ENCODE data around the gene DIS3L2. TPM values are rescaled to one million over a fixed set of nuclear protein-coding genes. Genes with fewer than 3 reads are reported as not detected.

The DIS3L2 gene
- total RNA-seq, 4 donors from 2014 or later, result 16.1 to 26.7 (median 22.0) TPM

GRCh38 chr2:232013701-232014353 is 52.3 kb downstream of the DIS3L2 start:
- no peak overlapping the region for H3K27ac ChIP-seq (replicated peaks in 1 of 4)
- H3K9me3 ChIP-seq, result no peaks in the 10 kb centered on the region
- no peak overlapping the region for H3K4me3 ChIP-seq
- WGBS, result 30% methylated on average over 3 of the region's 3 CpGs
- H3K36me3 ChIP-seq, result peaks cover 0 to 21% (median 4%) of the 10 kb centered on the region in 4 donors
- no peak for DNase-seq (ENCODE audit: extremely low spot score)
- intact Hi-C loops (cut with DNase I), result no loop called here
- TF ChIP-seq POLR2A (IDR thresholded peaks at IDR 0.05; ENCODE audit: low read depth) (no peak), CTCF (IDR thresholded peaks at IDR 0.05) (no peak), EP300 (IDR thresholded peaks at IDR 0.05) (no peak), POLR2AphosphoS5 (IDR thresholded peaks at IDR 0.05) (no peak)
- no peaks in the 10 kb centered on the region for H3K27me3 ChIP-seq
- peaks cover 9 to 17% (median 10%) of the 10 kb centered on the region in 4 donors for H3K4me1 ChIP-seq

GRCh38 chr2:232014681-232015080 is 53.2 kb downstream of the DIS3L2 start:
- no peaks in the 10 kb centered on the region for H3K9me3 ChIP-seq
- intact Hi-C loops (cut with DNase I), result no loop called here
- no peak for DNase-seq (ENCODE audit: extremely low spot score)
- no peak overlapping the region for H3K27ac ChIP-seq (replicated peaks in 1 of 4)
- WGBS, result 99% methylated on average over 4 of the region's 4 CpGs
- no peak overlapping the region for H3K4me3 ChIP-seq
- H3K36me3 ChIP-seq, result peaks cover 0 to 25% (median 4%) of the 10 kb centered on the region in 4 donors
- no peaks in the 10 kb centered on the region for H3K27me3 ChIP-seq
- TF ChIP-seq CTCF (IDR thresholded peaks at IDR 0.05) (no peak), POLR2AphosphoS5 (IDR thresholded peaks at IDR 0.05) (no peak)
- peaks cover 9 to 17% (median 10%) of the 10 kb centered on the region in 4 donors for H3K4me1 ChIP-seq

- no peak overlapping the region for H3K4me3 ChIP-seq
- no peaks in the 10 kb centered on the region for H3K27me3 ChIP-seq
- peaks cover 9 to 17% (median 10%) of the 10 kb centered on the region in 4 donors for H3K4me1 ChIP-seq
- no peaks in the 10 kb centered on the region for H3K9me3 ChIP-seq
- whole genome bisulfite sequencing, result 67% methylated on average over 4 of the region's 4 CpGs
- intact Hi-C loops (cut with DNase I), result no loop called here
- H3K36me3 ChIP-seq, result peaks cover 7 to 40% (median 8%) of the 10 kb centered on the region in 4 donors
- no peak for DNase-seq (ENCODE audit: extremely low spot score)
- H3K27ac ChIP-seq (replicated peaks in 1 of 4), result no peak overlapping the region
- TF ChIP-seq POLR2A (IDR thresholded peaks at IDR 0.05; ENCODE audit: low read depth), result no peak
- TF ChIP-seq POLR2AphosphoS5 (IDR thresholded peaks at IDR 0.05), result no peak
- no peak for TF ChIP-seq EP300 (IDR thresholded peaks at IDR 0.05)
- TF ChIP-seq CTCF (IDR thresholded peaks at IDR 0.05), result no peak
These were observed 56.7 kb downstream of the DIS3L2 start for GRCh38 chr2:232018181-232018580.

DNA sequence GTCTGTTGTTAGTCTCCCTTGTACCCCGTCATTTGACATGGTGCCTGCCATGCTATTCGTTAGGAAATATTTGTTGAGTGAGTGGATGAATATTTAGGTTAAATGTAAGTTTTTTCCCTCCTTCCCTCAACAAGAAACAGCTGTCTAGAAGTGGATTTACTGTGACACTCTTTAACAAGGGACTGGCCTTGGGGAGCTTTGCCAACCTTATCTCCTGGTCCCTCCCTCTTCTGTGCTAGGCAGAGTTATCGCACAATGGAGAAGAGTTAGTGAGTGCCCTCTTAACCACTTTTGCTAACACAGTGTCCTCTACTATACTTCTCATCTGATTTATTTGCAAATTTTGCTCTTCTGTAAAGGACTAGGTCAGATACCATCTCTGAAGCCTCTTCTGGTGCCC is 61.2 kb downstream of the DIS3L2 start:
- DNase-seq (ENCODE audit: extremely low spot score), result no peak
- no peak overlapping the region for H3K4me3 ChIP-seq
- H3K36me3 ChIP-seq, result peaks cover 16 to 57% (median 21%) of the 10 kb centered on the region in 4 donors
- no peaks in the 10 kb centered on the region for H3K27me3 ChIP-seq
- no peak overlapping the region for H3K27ac ChIP-seq (replicated peaks in 1 of 4)
- H3K9me3 ChIP-seq, result no peaks in the 10 kb centered on the region
- TF ChIP-seq EP300 (IDR thresholded peaks at IDR 0.05), result no peak
- TF ChIP-seq POLR2A (IDR thresholded peaks at IDR 0.05; ENCODE audit: low read depth), result no peak
- no peak for TF ChIP-seq CTCF (IDR thresholded peaks at IDR 0.05)
- TF ChIP-seq POLR2AphosphoS5 (IDR thresholded peaks at IDR 0.05), result no peak
- intact Hi-C loops (cut with DNase I), result no loop called here
- 91% methylated on average over 3 of the region's 3 CpGs for WGBS
- peaks cover 0 to under 1% (median 0%) of the 10 kb centered on the region in 4 donors for H3K4me1 ChIP-seq

DNA sequence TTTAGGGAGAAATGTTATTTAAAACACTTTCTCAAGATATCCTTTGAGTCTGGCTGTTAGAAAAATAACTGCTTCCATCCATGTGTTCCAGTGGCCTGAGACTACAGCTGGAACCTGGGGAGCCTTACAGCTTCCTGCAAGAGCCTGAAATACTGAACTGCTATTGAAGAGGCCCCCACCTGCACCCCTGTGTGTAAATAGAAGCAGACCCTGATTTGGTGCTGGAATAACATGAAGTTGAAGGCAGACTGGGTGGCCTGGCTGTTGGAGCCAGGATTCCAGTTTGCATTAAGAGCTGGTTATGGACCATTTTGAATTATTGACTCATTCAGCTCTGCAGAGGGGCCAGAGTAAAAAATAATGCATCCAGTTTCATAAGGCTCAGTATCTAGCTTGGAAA is 61.9 kb downstream of the DIS3L2 start:
- intact Hi-C loops (cut with DNase I), result no loop called here
- peaks cover 16 to 51% (median 21%) of the 10 kb centered on the region in 4 donors for H3K36me3 ChIP-seq
- peaks cover 0 to 7% (median 4%) of the 10 kb centered on the region in 4 donors for H3K4me1 ChIP-seq
- no peak for DNase-seq (ENCODE audit: extremely low spot score)
- TF ChIP-seq POLR2A (IDR thresholded peaks at IDR 0.05; ENCODE audit: low read depth), result no peak
- TF ChIP-seq EP300 (IDR thresholded peaks at IDR 0.05), result no peak
- no peak for TF ChIP-seq POLR2AphosphoS5 (IDR thresholded peaks at IDR 0.05)
- no peak for TF ChIP-seq CTCF (IDR thresholded peaks at IDR 0.05)
- H3K27me3 ChIP-seq, result no peaks in the 10 kb centered on the region
- no peaks in the 10 kb centered on the region for H3K9me3 ChIP-seq
- H3K27ac ChIP-seq (replicated peaks in 1 of 4), result no peak overlapping the region
- no peak overlapping the region for H3K4me3 ChIP-seq

Data from esophagus muscularis mucosa (tissue), 4 donors.